ENCODE results near the gene LRCOL1. TPM values are rescaled to one million over a fixed set of nuclear protein-coding genes. Genes with fewer than 3 reads are reported as not detected.

The LRCOL1 gene
- total RNA-seq, 1 experiment from 2014 or later = not detected

GRCh38 chr12:132577191-132577920 is 33.0 kb downstream of the LRCOL1 start:
- no peaks in the 10 kb centered on the region for H3K4me1 Mint-ChIP-seq (ENCODE audit: low read depth, unreplicated experiment)
- DNase-seq = no peak
- H3K27me3 Mint-ChIP-seq (ENCODE audit: insufficient read depth, unreplicated experiment) = no peaks in the 10 kb centered on the region
- Histone ChIP-seq H3K36me3 (ENCODE audit: control insufficient read depth, insufficient read depth, low read length) (peaks cover 2% of the 10 kb centered on the region; the same call in 1 of the 2 replicates), H3K27me3 (replicated peaks; ENCODE audit: control insufficient read depth, insufficient read depth, low read length) (no peaks in the 10 kb centered on the region), H3K4me1 (no peaks in the 10 kb centered on the region), H3K4me3 (ENCODE audit: low read depth, low read length) (no peak overlapping the region), H3K9me3 (no peaks in the 10 kb centered on the region)
- no peak overlapping the region for H3K4me3 Mint-ChIP-seq (ENCODE audit: unreplicated experiment)
- CTCF ChIA-PET = no interaction called here
- H3K27ac Mint-ChIP-seq (ENCODE audit: unreplicated experiment) = no peak overlapping the region
- peaks cover 26% of the 10 kb centered on the region for H3K36me3 Mint-ChIP-seq (ENCODE audit: insufficient read depth, unreplicated experiment)
- POLR2A ChIA-PET = no interaction called here
- no TSS peak for BruUV-seq (replicated peaks)
- no peak for TF ChIP-seq CTCF (IDR thresholded peaks at IDR 0.05; ENCODE audit: insufficient read depth in 1 of 2, low read depth in 1 of 2, low read length in 1 of 2, severe bottlenecking in 1 of 2, unreplicated experiment in 1 of 2)
- H3K9me3 Mint-ChIP-seq (ENCODE audit: unreplicated experiment) = no peaks in the 10 kb centered on the region
- intact Hi-C loops (cut with micrococcal nuclease; ENCODE audit: unreplicated experiment) = no loop called here

GRCh38 chr12:132576701-132577100 is 33.7 kb downstream of the LRCOL1 start:
- BruUV-seq (replicated peaks) = no TSS peak
- Mint-ChIP-seq H3K36me3 (ENCODE audit: insufficient read depth, unreplicated experiment) (peaks cover 26% of the 10 kb centered on the region), H3K4me1 (ENCODE audit: low read depth, unreplicated experiment) (no peaks in the 10 kb centered on the region), H3K27me3 (ENCODE audit: insufficient read depth, unreplicated experiment) (no peaks in the 10 kb centered on the region), H3K9me3 (ENCODE audit: unreplicated experiment) (no peaks in the 10 kb centered on the region), H3K27ac (ENCODE audit: unreplicated experiment) (no peak overlapping the region), H3K4me3 (ENCODE audit: unreplicated experiment) (no peak overlapping the region)
- Histone ChIP-seq H3K27me3 (replicated peaks; ENCODE audit: control insufficient read depth, insufficient read depth, low read length) (no peaks in the 10 kb centered on the region), H3K4me1 (0 out of 2 replicates have a peak, but pooled peaks cover 5% of the 10 kb centered on the region), H3K36me3 (ENCODE audit: control insufficient read depth, insufficient read depth, low read length) (peaks cover 2% of the 10 kb centered on the region; the same call in 1 of the 2 replicates), H3K9me3 (no peaks in the 10 kb centered on the region), H3K4me3 (ENCODE audit: low read depth, low read length) (no peak overlapping the region)
- DNase-seq = no peak
- ChIA-PET CTCF (interaction anchor here (0.7 kb wide), 1 partner anchor 147 kb away, joined by 3 read pairs; no protein-coding TSS in a partner anchor), POLR2A (no interaction called here)
- no peak for TF ChIP-seq CTCF (IDR thresholded peaks at IDR 0.05; ENCODE audit: insufficient read depth in 1 of 2, low read depth in 1 of 2, low read length in 1 of 2, severe bottlenecking in 1 of 2, unreplicated experiment in 1 of 2)
- intact Hi-C loops (cut with micrococcal nuclease; ENCODE audit: unreplicated experiment) = no loop called here

GRCh38 chr12:132575661-132576060 is 34.7 kb downstream of the LRCOL1 start:
- H3K4me1 Mint-ChIP-seq (ENCODE audit: low read depth, unreplicated experiment) = no peaks in the 10 kb centered on the region
- 0 out of 2 replicates have a peak, but pooled peaks cover 5% of the 10 kb centered on the region for H3K4me1 ChIP-seq
- POLR2A ChIA-PET = no interaction called here
- no peaks in the 10 kb centered on the region for H3K27me3 Mint-ChIP-seq (ENCODE audit: insufficient read depth, unreplicated experiment)
- no TSS peak for BruUV-seq (replicated peaks)
- CTCF ChIA-PET = no interaction called here
- no peak for DNase-seq
- H3K9me3 ChIP-seq = no peaks in the 10 kb centered on the region
- H3K4me3 Mint-ChIP-seq (ENCODE audit: unreplicated experiment) = no peak overlapping the region
- H3K36me3 Mint-ChIP-seq (ENCODE audit: insufficient read depth, unreplicated experiment) = peaks cover 29% of the 10 kb centered on the region
- no peaks in the 10 kb centered on the region for H3K9me3 Mint-ChIP-seq (ENCODE audit: unreplicated experiment)
- no peak overlapping the region for H3K4me3 ChIP-seq (ENCODE audit: low read depth, low read length)
- no peaks in the 10 kb centered on the region for H3K27me3 ChIP-seq (replicated peaks; ENCODE audit: control insufficient read depth, insufficient read depth, low read length)
- intact Hi-C loops (cut with micrococcal nuclease; ENCODE audit: unreplicated experiment) = no loop called here
- TF ChIP-seq CTCF (IDR thresholded peaks at IDR 0.05; ENCODE audit: insufficient read depth in 1 of 2, low read depth in 1 of 2, low read length in 1 of 2, severe bottlenecking in 1 of 2, unreplicated experiment in 1 of 2) = no peak
- no peak overlapping the region for H3K27ac Mint-ChIP-seq (ENCODE audit: unreplicated experiment)
- peaks cover 3% of the 10 kb centered on the region; the same call in 1 of the 2 replicates for H3K36me3 ChIP-seq (ENCODE audit: control insufficient read depth, insufficient read depth, low read length)
